SIG-M5 (cell line): ENCODE measurements around the gene TNFSF18.

Source experiments
- DNase-seq: peaks from one replicate; lab custom pipeline; 2025; lab: John Stamatoyannopoulos, UW

Gene TNFSF18

GRCh38 chr1:173039626-173040025 lies 11.1 kb downstream of the TNFSF18 start:
- no peak for DNase-seq

DNA sequence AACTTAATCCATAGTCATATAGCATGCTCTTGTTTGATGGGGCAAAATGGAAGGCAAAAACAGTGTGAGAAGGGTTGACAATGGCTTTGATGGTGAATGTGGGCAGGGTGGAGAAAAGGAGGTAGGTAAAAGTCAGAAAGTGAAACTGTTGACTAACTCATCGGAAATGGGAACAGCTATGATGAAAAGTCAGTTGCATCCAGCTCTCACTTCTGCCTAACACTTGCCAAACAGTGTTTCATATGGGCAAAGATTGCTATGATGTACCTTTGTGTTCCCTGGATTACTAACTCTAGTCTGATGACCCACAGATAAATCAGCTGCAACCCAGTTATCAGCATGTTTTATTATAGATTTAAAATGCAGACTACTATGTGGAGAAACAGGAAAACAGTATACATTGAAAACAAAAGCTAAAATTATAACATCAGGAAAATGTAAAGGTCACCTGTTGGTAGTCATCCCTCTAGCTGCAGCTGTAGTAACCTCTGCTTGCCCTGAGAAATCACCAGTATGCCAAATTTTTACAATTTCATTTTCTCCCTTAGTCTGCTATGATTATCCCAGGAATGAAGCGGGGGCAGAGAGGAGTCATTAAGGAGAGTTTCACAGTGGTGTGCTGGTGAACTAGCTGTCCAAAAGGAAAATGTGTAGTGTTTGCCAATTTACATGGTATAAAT lies 11.7 kb downstream of the TNFSF18 start:
- DNase-seq, result no peak

GRCh38 chr1:173024543-173024942 lies 26.2 kb downstream of the TNFSF18 start:
- DNase-seq, result no peak

DNA sequence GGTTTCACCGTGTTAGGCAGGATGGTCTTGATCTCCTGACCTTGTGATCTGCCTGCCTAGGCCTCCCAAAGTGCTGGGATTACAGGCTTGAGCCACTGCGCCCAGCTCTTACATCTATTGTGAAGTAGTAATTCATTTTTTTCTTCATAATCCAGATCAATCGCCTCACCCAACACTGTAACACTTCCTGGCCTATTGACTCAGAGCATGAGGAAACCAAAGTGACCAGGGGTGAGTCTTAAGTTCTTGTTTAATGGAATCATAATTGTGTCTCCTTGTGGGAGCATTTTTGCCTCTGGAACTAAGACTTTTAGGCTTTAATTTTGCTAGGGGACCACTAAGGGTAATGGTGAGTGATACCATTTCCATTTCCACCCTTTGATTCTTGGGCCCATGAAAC lies 27.4 kb downstream of the TNFSF18 start:
- no peak for DNase-seq

DNA sequence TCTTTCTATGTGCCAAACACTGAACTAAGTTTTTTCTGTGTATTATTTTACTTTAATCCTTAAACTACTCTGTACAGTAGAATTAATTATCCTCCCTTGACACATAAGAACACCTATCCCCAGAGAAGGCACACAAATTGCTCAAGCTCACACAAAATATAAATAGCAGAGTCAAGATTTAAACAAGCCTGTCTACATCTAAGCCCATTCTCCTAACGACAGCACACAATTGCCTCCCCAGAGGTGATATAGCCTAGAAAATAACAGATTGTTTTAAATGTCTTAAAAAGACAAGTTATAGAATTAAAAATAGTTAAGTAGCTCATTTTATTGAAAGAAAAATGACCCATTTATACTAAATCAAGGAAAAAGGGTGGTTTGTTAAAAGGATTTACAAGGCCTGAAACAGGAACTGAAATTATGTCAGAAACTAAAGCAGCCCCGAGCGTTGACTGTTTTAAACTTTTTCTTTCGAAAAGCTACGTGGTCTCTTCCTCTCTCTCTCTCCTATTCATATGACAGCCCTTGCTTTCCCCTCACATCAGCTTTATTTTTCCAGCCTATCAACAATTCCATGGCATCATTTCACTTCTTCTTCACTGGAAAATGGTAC lies 30.5 kb downstream of the TNFSF18 start:
- DNase-seq, result no peak

- DNase-seq, result no peak
Measured at GRCh38 chr1:173017792-173018191, 32.9 kb downstream of the TNFSF18 start.

- no peak for DNase-seq
Measured at GRCh38 chr1:173016419-173016818, 34.3 kb downstream of the TNFSF18 start.

DNA sequence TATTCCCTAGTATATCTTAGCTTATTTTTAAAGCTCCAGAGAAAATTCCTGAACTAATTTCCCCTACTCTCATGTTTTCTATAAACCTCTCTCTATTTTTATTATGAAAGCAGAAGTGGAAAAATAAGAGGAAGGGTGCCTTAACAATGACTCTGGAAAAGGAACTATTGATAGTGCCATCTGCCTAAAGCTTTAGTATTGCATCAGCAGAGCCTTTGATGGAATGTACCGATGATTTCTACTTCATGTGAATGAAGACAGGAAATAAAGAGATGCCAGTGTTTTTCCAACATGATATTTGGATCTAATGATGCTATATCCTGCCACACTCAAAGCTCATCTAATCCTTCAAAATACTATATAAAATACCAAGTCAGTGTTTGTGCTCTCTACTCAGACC lies 35.1 kb downstream of the TNFSF18 start:
- DNase-seq, result no peak

DNA sequence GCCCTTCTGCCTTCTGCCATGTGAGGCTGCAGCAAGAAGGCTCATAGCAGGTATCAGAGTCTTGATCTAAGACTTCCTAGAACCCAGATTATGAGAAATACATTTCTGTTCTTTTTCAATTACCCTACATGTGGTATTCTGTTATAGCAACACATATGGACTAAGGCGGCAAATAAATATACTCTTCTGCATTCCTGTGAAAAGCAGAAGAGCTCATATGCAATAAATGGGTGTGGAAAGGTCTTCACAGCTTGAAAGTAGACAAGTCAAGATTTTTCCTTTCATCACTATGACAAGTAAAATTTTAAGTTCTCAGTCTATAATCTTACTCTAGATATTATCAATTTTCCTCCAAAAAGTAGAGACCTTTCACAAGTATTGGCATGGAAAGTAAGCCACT lies 36.6 kb downstream of the TNFSF18 start:
- no peak for DNase-seq

DNA sequence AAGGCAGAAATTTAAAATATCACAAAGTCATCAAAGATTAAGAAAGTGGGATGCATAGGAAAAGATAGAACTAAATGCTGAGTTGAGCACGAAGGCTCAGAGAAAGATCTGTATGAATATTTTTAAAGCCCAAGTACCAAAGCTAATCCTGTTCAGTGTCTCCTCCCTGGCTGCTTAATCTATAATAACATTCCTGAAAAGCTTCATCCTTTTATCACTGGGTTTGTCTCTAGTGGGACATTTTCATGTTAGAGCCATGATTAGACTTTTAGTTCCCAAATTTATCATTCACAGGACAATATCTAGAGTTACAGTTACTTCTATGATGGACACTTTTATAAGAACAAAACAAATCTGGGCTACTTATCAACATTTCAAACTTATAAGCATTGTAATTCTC lies 38.6 kb downstream of the TNFSF18 start:
- DNase-seq, result no peak

DNA sequence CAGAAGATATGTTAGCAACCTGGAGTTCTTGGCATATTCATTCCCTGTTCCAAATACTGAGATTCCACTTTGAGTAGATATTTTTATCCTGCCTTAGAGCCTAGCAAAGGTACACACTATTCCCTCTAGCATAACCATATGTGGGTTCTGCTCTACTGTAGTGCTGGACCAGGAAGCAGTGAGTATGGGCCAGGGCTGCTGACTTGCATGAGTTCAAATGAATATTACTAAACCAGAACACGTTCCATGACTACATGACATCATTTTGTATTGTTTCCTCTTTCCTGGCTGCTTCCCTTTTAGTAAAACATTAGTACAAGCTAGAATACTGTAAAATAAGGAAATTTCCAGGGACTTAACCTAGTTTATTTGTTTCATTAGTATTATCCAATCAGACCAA lies 41.1 kb downstream of the TNFSF18 start:
- DNase-seq, result no peak

GRCh38 chr1:173005196-173005864 lies 45.4 kb downstream of the TNFSF18 start:
- DNase-seq, result no peak

GRCh38 chr1:173002891-173003838 lies 47.6 kb downstream of the TNFSF18 start:
- no peak for DNase-seq

GRCh38 chr1:172999349-172999748 lies 51.4 kb downstream of the TNFSF18 start:
- no peak for DNase-seq

- DNase-seq, result no peak
Measured at GRCh38 chr1:172997941-172998361, 52.8 kb downstream of the TNFSF18 start.

- DNase-seq, result no peak
Measured at GRCh38 chr1:172993640-172994039, 57.1 kb downstream of the TNFSF18 start.

DNA sequence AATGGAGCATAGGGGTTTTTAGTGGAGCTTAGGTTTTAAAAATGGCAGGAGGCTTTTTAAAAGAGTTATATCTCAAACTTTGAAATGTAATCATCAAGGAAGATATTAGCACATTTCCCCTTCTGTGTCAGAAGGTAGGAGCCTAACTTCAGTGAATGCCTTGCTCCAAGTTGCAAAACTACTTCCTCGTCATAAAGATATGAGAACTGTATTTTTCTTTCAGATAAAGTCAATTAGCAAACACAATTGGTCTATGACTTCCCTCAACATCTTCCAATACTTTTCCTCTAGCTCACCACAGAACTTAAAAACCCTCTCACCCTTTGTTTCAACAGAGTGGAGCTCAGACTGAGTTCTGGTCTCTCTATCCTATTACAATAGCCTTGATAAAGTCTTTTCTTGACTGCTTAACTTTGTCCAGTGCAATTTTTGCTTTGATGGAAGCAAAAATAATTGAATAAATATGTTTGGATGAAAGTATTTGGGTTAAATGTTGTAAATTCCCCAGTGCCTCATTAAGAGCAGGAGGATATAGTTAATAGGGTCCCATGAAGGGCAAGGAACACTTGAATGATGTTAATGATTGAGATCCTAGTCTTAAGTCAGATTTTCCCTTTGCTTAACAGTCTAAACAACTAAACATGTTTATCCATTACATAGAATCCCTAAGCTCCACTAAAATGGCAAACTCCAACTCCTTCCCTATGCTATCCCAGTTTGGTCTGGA lies 58.9 kb downstream of the TNFSF18 start:
- DNase-seq, result no peak

DNA sequence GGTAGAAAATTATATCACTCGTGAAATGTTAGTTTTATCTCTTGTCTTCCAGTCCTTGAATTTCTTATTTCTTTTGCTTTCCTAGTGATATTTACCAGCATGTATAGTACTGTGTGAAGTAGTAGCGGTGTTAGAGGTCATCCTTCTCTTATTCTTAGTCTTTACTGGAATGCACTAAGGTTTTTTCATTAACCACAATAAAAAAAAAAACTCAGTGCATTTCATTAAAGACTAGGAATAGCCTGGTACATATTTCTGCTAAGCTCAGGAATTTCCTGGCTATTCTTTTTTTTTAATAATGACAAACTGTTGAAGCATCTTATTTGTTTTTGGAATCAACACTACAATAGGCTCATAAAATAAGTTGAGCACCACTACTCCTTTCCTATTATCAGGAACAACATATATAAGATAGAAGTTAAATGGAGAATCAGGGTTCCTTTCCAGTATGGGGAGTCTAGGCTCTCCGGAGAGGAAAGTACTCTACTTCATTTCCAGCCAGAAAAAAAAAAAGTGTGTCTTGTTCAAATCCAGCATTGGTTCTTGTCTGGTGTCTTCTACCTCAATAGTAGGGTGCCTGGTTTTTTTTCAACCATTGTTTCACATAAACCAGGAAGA lies 60.0 kb downstream of the TNFSF18 start:
- DNase-seq, result no peak
